ENCODE data around the gene NUFIP2. TPM values are rescaled to one million over a fixed set of nuclear protein-coding genes. Genes with fewer than 3 reads are reported as not detected.

NUFIP2 gene
- total and polyA plus RNA-seq, 3 donors from 2014 or later: 24.6 to 39.0 (median 33.6) TPM

GRCh38 chr17:29292992-29293889 lies 707 bp downstream of the NUFIP2 start:
- Histone ChIP-seq H3K4me1 (peaks cover 24% of the 10 kb centered on the region), H3K4me3 (peak overlapping the region; percentile 72 to 94), H3K36me3 (ENCODE audit: low read depth, missing control alignments) (no peaks in the 10 kb centered on the region), H3K27ac (peak overlapping the region; percentile 97 to 99), H3K27me3 (no peaks in the 10 kb centered on the region), H3K9me3 (no peaks in the 10 kb centered on the region)
- no peak for TF ChIP-seq POLR2A (IDR thresholded peaks at IDR 0.05)
- TF ChIP-seq CTCF (IDR thresholded peaks at IDR 0.05): no peak
- intact Hi-C loops (cut with DNase I; ENCODE audit: low total_unique reads): loop anchor here (10.0 kb wide), 1 partner anchor 148 kb away; no protein-coding TSS in a partner anchor
- DNase-seq: peak; percentile 73
- 1% methylated on average over 23 to 54 of the region's 54 CpGs for WGBS, 2 donors

GRCh38 chr17:29292071-29292991 lies 1.6 kb downstream of the NUFIP2 start:
- no peak for TF ChIP-seq POLR2A (IDR thresholded peaks at IDR 0.05)
- TF ChIP-seq CTCF (IDR thresholded peaks at IDR 0.05): no peak
- H3K27ac ChIP-seq: peak overlapping the region; percentile 97 to 99
- DNase-seq: peak; percentile 79
- 1 to 2% methylated on average over 18 to 51 of the region's 77 CpGs for WGBS, 2 donors
- H3K4me1 ChIP-seq: peaks cover 24% of the 10 kb centered on the region
- H3K4me3 ChIP-seq: peak overlapping the region; percentile 72 to 94
- intact Hi-C loops (cut with DNase I; ENCODE audit: low total_unique reads): loop anchor here (10.0 kb wide), 1 partner anchor 148 kb away; no protein-coding TSS in a partner anchor
- H3K36me3 ChIP-seq (ENCODE audit: low read depth, missing control alignments): no peaks in the 10 kb centered on the region
- H3K9me3 ChIP-seq: no peaks in the 10 kb centered on the region
- no peaks in the 10 kb centered on the region for H3K27me3 ChIP-seq

GRCh38 chr17:29291163-29291752 lies 2.7 kb downstream of the NUFIP2 start:
- intact Hi-C loops (cut with DNase I; ENCODE audit: low total_unique reads): loop anchor here (10.0 kb wide), 1 partner anchor 146 kb away; no protein-coding TSS in a partner anchor
- DNase-seq: no peak
- peaks cover 24% of the 10 kb centered on the region for H3K4me1 ChIP-seq
- no peaks in the 10 kb centered on the region for H3K9me3 ChIP-seq
- H3K4me3 ChIP-seq: peak overlapping the region; percentile 72 to 94
- no peaks in the 10 kb centered on the region for H3K27me3 ChIP-seq
- no peaks in the 10 kb centered on the region for H3K36me3 ChIP-seq (ENCODE audit: low read depth, missing control alignments)
- 13 to 19% methylated on average over 5 of the region's 5 CpGs for WGBS, 2 donors
- H3K27ac ChIP-seq: peak overlapping the region; percentile 93 to 99
- peak; percentile 62 to 73 (median 70) for TF ChIP-seq CTCF (IDR thresholded peaks at IDR 0.05)
- TF ChIP-seq POLR2A (IDR thresholded peaks at IDR 0.05): no peak

- no peaks in the 10 kb centered on the region for H3K36me3 ChIP-seq (ENCODE audit: low read depth, missing control alignments)
- peaks cover 21% of the 10 kb centered on the region for H3K4me1 ChIP-seq
- no peak overlapping the region for H3K27ac ChIP-seq
- 85 to 88% methylated on average over 9 of the region's 9 CpGs for WGBS, 2 donors
- intact Hi-C loops (cut with DNase I; ENCODE audit: low total_unique reads): loop anchor here (10.0 kb wide), 2 partner anchors 145 to 325 kb away; no protein-coding TSS in a partner anchor
- no peak for DNase-seq
- no peaks in the 10 kb centered on the region for H3K9me3 ChIP-seq
- H3K4me3 ChIP-seq: no peak overlapping the region
- TF ChIP-seq POLR2A (IDR thresholded peaks at IDR 0.05) (no peak), CTCF (IDR thresholded peaks at IDR 0.05) (no peak)
- H3K27me3 ChIP-seq: no peaks in the 10 kb centered on the region
Measured at GRCh38 chr17:29289852-29290251, 4.1 kb downstream of the NUFIP2 start.

Data from testis (tissue), 3 donors.